Adrenal gland (tissue), 12 donors: ENCODE measurements around the gene THSD7B. TPM values are rescaled to one million over a fixed set of nuclear protein-coding genes. Genes with fewer than 3 reads are reported as not detected.

Experiments used
- DNase-seq, 7 donors: peaks; one replicate each; pipeline ENCODE4 v3.0.0-alpha.2; 2019 to 2020
- H3K27ac ChIP-seq, 5 donors: fragments of 200-600 bp; sonication (generic) in 4 of 5; 1 replicate in 3 of 5; 2 replicates in 2 of 5; pipeline versions ENCODE4 v1.5.1 to v1.8.0; 2016 to 2020; ENCODE audit warnings: mild to moderate bottlenecking in 1 of 5
- H3K27me3 ChIP-seq: fragments of 200-600 bp; 2 replicates; pipeline ENCODE4 v1.8.0; 2021
- H3K36me3 ChIP-seq, 2 donors: fragments of 200-600 bp; replicated peaks in 1 of 2; 1 replicate in 1 of 2; 2 replicates in 1 of 2; pipeline versions ENCODE4 v1.5.1 to v1.8.0; 2018 to 2022
- H3K4me1 ChIP-seq, 2 donors: fragments of 200-600 bp; replicated peaks in 1 of 2; 1 replicate in 1 of 2; 2 replicates in 1 of 2; pipeline versions ENCODE4 v1.5.1 to v1.8.0; 2018 to 2021
- H3K4me3 ChIP-seq, 4 donors: fragments of 200-600 bp; sonication (generic) in 3 of 4; one replicate each; pipeline ENCODE4 v1.5.1; 2016 to 2018
- H3K9me3 ChIP-seq, 3 donors: fragments of 200-600 bp; sonication (generic) in 1 of 3; replicated peaks in 1 of 3; 1 replicate in 2 of 3; 2 replicates in 1 of 3; pipeline versions ENCODE4 v1.5.1 to v1.8.0; 2016 to 2021
- CTCF ChIP-seq, 6 experiments: fragments of 450-650 bp in 4 of 6; fragments of 200-600 bp in 2 of 6; sonication (generic) in 1 of 6; IDR thresholded peaks; 1 replicate in 5 of 6; 2 replicates in 1 of 6; pipeline versions ENCODE4 v1.5.1 to v1.8.0; 2016 to 2021; ENCODE audit warnings: antibody characterized with exemption in 6 of 6, mild to moderate bottlenecking in 2 of 6, moderate library complexity in 1 of 6
- POLR2A ChIP-seq, 2 donors: fragments of 450-650 bp; IDR thresholded peaks; one replicate each; pipeline ENCODE4 v1.6.1; 2017; ENCODE audit warnings: antibody characterized with exemption in 2 of 2, mild to moderate bottlenecking in 2 of 2, moderate library complexity in 1 of 2
- WGBS, 4 donors: extraction: QIAGEN DNeasy Blood & Tissue Kit in 2 of 4; methylation state at CpG; one replicate each; pipeline versions ENCODE4 v1.1.5 to v1.1.7; 2013 to 2017; 5-methylcytosine and 5-hydroxymethylcytosine counted together
- intact Hi-C, 2 donors: fragments of 100-400 bp; cut with DNase I; formaldehyde crosslinking; loops; one replicate each; pipeline versions ENCODE4 v1.14.1 to v1.15.0; 2022 to 2023
- polyA plus RNA-seq, 3 donors: library from polyadenylated mRNA; stranded (reverse); fragments of 200-250 nt in 2 of 3; fragments of 350-450 nt in 1 of 3; fragmentation: Illumina TruSeq in 1 of 3; extraction: RNeasy Lipid Tissue Mini Kit (QIAGEN cat#74804) in 1 of 3; gene quantifications; one replicate each; pipeline ENCODE4 v1.2.3, GENCODE V29; 2013 to 2014
- total RNA-seq, 9 donors: library from RNA; depleted of rRNA in 4 of 9; stranded (reverse); fragments of >200 nt in 4 of 9; fragments of 120-200 nt in 1 of 9; fragmentation: NEBNext Ultra II Directional in 1 of 9; extraction: Animal tissue kit (Norgen Biotek cat#: 25700) in 1 of 9; gene quantifications; one replicate each; pipeline versions ENCODE4 v1.1.0 to v1.2.4, GENCODE V29; 2013 to 2023
- donor health status: healthy with polysubstance abuse.
- donor health status: Bipolar disorder and iron deficiency.
- donor health status: DM: yes; HTN: yes; CAD: no.
- donor health status: DM: no; HTN: no; CAD: no.
- donor health status: DM: no; HTN: no; CAD: no.
- donor health status: DM: yes; HTN: yes; CAD: no.

The THSD7B gene
- total and polyA plus RNA-seq, 12 donors: under 0.01 to 0.44 (median 0.12) TPM; not detected in 4

- intact Hi-C loops: no loop called here
- H3K27ac ChIP-seq: no peak overlapping the region
- H3K36me3 ChIP-seq: no peaks in the 10 kb centered on the region
- no peaks in the 10 kb centered on the region for H3K9me3 ChIP-seq
- no peaks in the 10 kb centered on the region for H3K4me1 ChIP-seq
- no peaks in the 10 kb centered on the region for H3K27me3 ChIP-seq
- no peak overlapping the region for H3K4me3 ChIP-seq
- WGBS, 4 donors: 65 to 73% (median 67%) methylated on average over 7 of the region's 7 CpGs
- no peak for DNase-seq
- TF ChIP-seq POLR2A (IDR thresholded peaks at IDR 0.05): no peak
- no peak for TF ChIP-seq CTCF (IDR thresholded peaks at IDR 0.05)
Observed at GRCh38 chr2:137405496-137405895, 640.2 kb downstream of the THSD7B start.

GRCh38 chr2:137411585-137411984 is 646.2 kb downstream of the THSD7B start:
- no peaks in the 10 kb centered on the region for H3K4me1 ChIP-seq
- no peak for TF ChIP-seq CTCF (IDR thresholded peaks at IDR 0.05)
- TF ChIP-seq POLR2A (IDR thresholded peaks at IDR 0.05): no peak
- intact Hi-C loops: no loop called here
- H3K9me3 ChIP-seq: no peaks in the 10 kb centered on the region
- 45 to 51% (median 48%) methylated on average over 5 of the region's 5 CpGs for WGBS, 4 donors
- H3K36me3 ChIP-seq: no peaks in the 10 kb centered on the region
- H3K4me3 ChIP-seq: no peak overlapping the region
- no peak overlapping the region for H3K27ac ChIP-seq
- DNase-seq: no peak
- H3K27me3 ChIP-seq: no peaks in the 10 kb centered on the region

- 34 to 47% (median 42%) methylated on average over 3 of the region's 3 CpGs for whole genome bisulfite sequencing, 4 donors
- no peak for DNase-seq
- Histone ChIP-seq H3K27ac (no peak overlapping the region), H3K4me1 (no peaks in the 10 kb centered on the region), H3K36me3 (no peaks in the 10 kb centered on the region), H3K9me3 (no peaks in the 10 kb centered on the region), H3K27me3 (no peaks in the 10 kb centered on the region), H3K4me3 (no peak overlapping the region)
- TF ChIP-seq POLR2A (IDR thresholded peaks at IDR 0.05) (no peak), CTCF (IDR thresholded peaks at IDR 0.05) (no peak)
- intact Hi-C loops: no loop called here
Observed at GRCh38 chr2:137420744-137421143, 655.4 kb downstream of the THSD7B start.

- Histone ChIP-seq H3K4me3 (no peak overlapping the region), H3K27me3 (no peaks in the 10 kb centered on the region), H3K4me1 (no peaks in the 10 kb centered on the region), H3K27ac (no peak overlapping the region), H3K9me3 (no peaks in the 10 kb centered on the region), H3K36me3 (no peaks in the 10 kb centered on the region)
- WGBS, 4 donors: 32 to 47% (median 36%) methylated on average over 1 of the region's 1 CpG
- intact Hi-C loops: no loop called here
- DNase-seq: no peak
- TF ChIP-seq POLR2A (IDR thresholded peaks at IDR 0.05) (no peak), CTCF (IDR thresholded peaks at IDR 0.05) (no peak)
Observed at GRCh38 chr2:137435162-137435561, 669.8 kb downstream of the THSD7B start.
